Gastroesophageal sphincter (tissue), 4 donors: ENCODE data around the gene SPINDOC. TPM values are rescaled to one million over a fixed set of nuclear protein-coding genes. Genes with fewer than 3 reads are reported as not detected.

Experiments used
- ATAC-seq: fragments of 150-250 bp; one replicate; pipeline ENCODE4 v1.9.1; 2016; ENCODE audit warnings: mild to moderate bottlenecking, moderate library complexity
- H3K27ac ChIP-seq, 4 donors: fragments of 200-600 bp; sonication (generic) in 3 of 4; 1 replicate in 3 of 4; 2 replicates in 1 of 4; pipeline ENCODE4 v1.5.1; 2016 to 2019
- H3K27me3 ChIP-seq: fragments of 200-600 bp; sonication (generic); one replicate; pipeline ENCODE4 v1.5.1; 2019
- H3K36me3 ChIP-seq, 2 donors: fragments of 200-600 bp; sonication (generic); one replicate each; pipeline ENCODE4 v1.5.1; 2019; ENCODE audit warnings: control low read depth in 1 of 2
- H3K4me1 ChIP-seq, 3 donors: fragments of 200-600 bp; sonication (generic); 1 replicate in 2 of 3; 2 replicates in 1 of 3; pipeline ENCODE4 v1.5.1; 2016 to 2019; ENCODE audit warnings: control low read depth in 2 of 3
- H3K4me3 ChIP-seq, 2 donors: fragments of 200-600 bp; sonication (generic); one replicate each; pipeline ENCODE4 v1.5.1; 2019; ENCODE audit warnings: mild to moderate bottlenecking in 1 of 2, moderate library complexity in 1 of 2
- H3K9me3 ChIP-seq, 3 donors: fragments of 200-600 bp; sonication (generic); one replicate each; pipeline ENCODE4 v1.5.1; 2017 to 2019; ENCODE audit warnings: control low read depth in 2 of 3
- EP300 ChIP-seq: sonication (generic); formaldehyde crosslinking; IDR thresholded peaks from one replicate; pipeline ENCODE4 v1.6.1; 2017; ENCODE audit warnings: antibody characterized with exemption, mild to moderate bottlenecking
- POLR2A ChIP-seq, 2 donors: fragments of 450-650 bp; IDR thresholded peaks; one replicate each; pipeline ENCODE4 v1.6.1; 2017; ENCODE audit warnings: antibody characterized with exemption in 2 of 2, mild to moderate bottlenecking in 2 of 2, moderate library complexity in 1 of 2
- POLR2AphosphoS5 ChIP-seq: sonication (generic); formaldehyde crosslinking; IDR thresholded peaks from one replicate; pipeline ENCODE4 v1.6.1; 2017; ENCODE audit warnings: antibody characterized with exemption
- WGBS, 2 donors: methylation state at CpG; one replicate each; pipeline ENCODE4 v1.1.5; 2018; ENCODE audit warnings: low coverage in 1 of 2; 5-methylcytosine and 5-hydroxymethylcytosine counted together
- total RNA-seq, 4 donors: library from RNA; depleted of rRNA; stranded (reverse); fragments of >200 nt; gene quantifications; one replicate each; pipeline ENCODE4 v1.1.0, GENCODE V29; 2016
- TF ChIP-seq, protein P1 (sequence below), 4 experiments: fragments of 200-600 bp in 2 of 4; fragments of 450-650 bp in 2 of 4; sonication (generic) in 1 of 4; IDR thresholded peaks; one replicate each; pipeline ENCODE4 v1.5.1; 2017 to 2019; ENCODE audit warnings: antibody characterized with exemption in 4 of 4, mild to moderate bottlenecking in 2 of 4, moderate library complexity in 2 of 4

SPINDOC gene
- total RNA-seq, 4 donors from 2014 or later = 14.3 to 18.6 (median 15.5) TPM

DNA sequence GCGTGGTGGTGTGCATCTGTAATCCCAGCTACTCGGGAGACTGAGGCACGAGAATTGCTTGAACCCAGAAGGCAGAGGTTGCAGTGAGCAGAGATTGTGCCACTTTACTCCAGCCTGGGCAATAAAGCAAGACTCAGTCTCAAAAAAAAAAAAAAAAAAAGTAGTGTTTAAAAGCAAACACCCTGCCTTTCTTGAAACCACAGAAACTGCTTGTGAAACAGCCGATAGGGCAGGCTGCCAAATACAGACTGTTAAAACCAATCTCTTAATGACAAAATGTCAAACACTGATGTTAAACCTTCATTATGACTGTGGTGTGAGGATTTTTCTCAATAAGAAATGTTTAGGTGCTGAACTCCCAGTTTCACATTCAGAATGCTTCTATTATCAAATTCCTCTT lies 53.0 kb downstream of the SPINDOC start:
- Histone ChIP-seq H3K4me1 (peaks cover 0 to 67% (median 27%) of the 10 kb centered on the region in 3 donors), H3K4me3 (no peak overlapping the region), H3K27me3 (no peaks in the 10 kb centered on the region), H3K27ac (no peak overlapping the region), H3K9me3 (no peaks in the 10 kb centered on the region), H3K36me3 (peaks cover 0 to 19% of the 10 kb centered on the region in 2 donors)
- no peak for ATAC-seq
- TF ChIP-seq, protein P1, sequence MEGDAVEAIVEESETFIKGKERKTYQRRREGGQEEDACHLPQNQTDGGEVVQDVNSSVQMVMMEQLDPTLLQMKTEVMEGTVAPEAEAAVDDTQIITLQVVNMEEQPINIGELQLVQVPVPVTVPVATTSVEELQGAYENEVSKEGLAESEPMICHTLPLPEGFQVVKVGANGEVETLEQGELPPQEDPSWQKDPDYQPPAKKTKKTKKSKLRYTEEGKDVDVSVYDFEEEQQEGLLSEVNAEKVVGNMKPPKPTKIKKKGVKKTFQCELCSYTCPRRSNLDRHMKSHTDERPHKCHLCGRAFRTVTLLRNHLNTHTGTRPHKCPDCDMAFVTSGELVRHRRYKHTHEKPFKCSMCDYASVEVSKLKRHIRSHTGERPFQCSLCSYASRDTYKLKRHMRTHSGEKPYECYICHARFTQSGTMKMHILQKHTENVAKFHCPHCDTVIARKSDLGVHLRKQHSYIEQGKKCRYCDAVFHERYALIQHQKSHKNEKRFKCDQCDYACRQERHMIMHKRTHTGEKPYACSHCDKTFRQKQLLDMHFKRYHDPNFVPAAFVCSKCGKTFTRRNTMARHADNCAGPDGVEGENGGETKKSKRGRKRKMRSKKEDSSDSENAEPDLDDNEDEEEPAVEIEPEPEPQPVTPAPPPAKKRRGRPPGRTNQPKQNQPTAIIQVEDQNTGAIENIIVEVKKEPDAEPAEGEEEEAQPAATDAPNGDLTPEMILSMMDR (IDR thresholded peaks at IDR 0.05) = no peak
- TF ChIP-seq POLR2AphosphoS5 (no peak), POLR2A (IDR thresholded peaks at IDR 0.05) (no peak), EP300 (no peak)
- 48 to 56% methylated on average over 4 of the region's 4 CpGs for WGBS, 2 donors

DNA sequence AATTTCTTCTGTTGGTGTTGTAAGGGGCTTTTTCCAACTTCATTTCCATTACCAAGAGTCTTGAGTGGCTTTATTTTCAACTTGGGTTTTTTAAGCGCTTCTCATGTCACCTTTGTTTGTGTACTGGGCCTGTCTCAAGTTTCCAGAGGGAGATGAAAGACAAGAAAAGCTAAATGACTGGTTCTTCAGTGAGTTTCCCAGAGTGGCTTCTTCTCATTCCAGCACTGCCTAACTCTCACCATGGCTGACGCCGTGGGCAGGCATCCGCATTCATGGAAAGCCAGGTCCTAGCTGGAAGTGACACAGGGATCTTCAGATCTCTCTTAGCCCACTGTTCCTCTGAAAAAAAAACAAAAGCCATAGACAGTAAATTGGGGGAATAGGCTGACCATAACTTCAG lies 54.3 kb downstream of the SPINDOC start:
- Histone ChIP-seq H3K4me3 (no peak overlapping the region), H3K36me3 (peaks cover 0 to 12% of the 10 kb centered on the region in 2 donors), H3K27me3 (no peaks in the 10 kb centered on the region), H3K4me1 (peaks cover 0 to 80% (median 36%) of the 10 kb centered on the region in 3 donors), H3K27ac (no peak overlapping the region), H3K9me3 (no peaks in the 10 kb centered on the region)
- no peak for ATAC-seq
- WGBS, 2 donors = 83 to 100% methylated on average over 1 of the region's 4 CpGs
- TF ChIP-seq, protein P1 (IDR thresholded peaks at IDR 0.05) = no peak

DNA sequence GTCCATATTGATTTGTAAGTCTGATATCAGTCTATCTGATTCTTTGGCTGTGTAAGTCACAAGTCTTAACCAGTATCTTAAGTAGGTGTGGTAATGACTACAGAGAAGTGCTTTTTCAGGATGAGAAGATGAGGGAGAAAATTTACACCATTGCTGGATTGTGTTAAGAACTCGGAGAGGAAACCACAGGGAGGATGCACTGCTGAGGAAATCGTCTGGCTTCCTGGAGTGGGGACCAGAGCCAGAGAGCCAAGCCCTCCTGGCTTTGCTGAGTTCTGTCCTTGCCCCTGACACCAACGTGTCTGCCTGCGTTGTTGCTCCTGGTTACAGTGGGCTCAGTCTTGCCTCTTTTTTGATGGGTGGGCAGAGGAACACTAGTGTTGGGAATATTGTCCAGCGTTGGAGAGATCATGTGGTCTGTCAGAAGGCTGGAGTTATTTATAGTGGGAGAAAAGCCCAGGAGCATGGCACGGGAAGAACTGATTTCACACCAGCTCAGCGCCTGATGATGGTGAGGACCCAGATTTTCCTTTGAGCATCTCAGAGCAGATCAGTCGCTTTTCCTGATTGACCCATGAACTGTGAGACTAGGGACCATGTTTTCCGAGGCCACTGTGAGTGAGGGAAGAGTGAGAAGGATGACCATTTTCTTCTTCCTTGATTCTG lies 55.3 kb downstream of the SPINDOC start:
- 28 to 30% methylated on average over 5 to 6 of the region's 9 CpGs for WGBS, 2 donors
- Histone ChIP-seq H3K4me3 (no peak overlapping the region), H3K9me3 (no peaks in the 10 kb centered on the region), H3K4me1 (peaks cover 2 to 90% (median 46%) of the 10 kb centered on the region in 3 donors), H3K27me3 (no peaks in the 10 kb centered on the region), H3K36me3 (peaks cover 0 to 3% of the 10 kb centered on the region in 2 donors), H3K27ac (peak overlapping the region in 2 of 4 donors; percentile 0 to 25)
- no peak for ATAC-seq
- TF ChIP-seq, protein P1 (IDR thresholded peaks at IDR 0.05) = no peak
- TF ChIP-seq POLR2A (IDR thresholded peaks at IDR 0.05) (no peak), EP300 (no peak), POLR2AphosphoS5 (no peak)

DNA sequence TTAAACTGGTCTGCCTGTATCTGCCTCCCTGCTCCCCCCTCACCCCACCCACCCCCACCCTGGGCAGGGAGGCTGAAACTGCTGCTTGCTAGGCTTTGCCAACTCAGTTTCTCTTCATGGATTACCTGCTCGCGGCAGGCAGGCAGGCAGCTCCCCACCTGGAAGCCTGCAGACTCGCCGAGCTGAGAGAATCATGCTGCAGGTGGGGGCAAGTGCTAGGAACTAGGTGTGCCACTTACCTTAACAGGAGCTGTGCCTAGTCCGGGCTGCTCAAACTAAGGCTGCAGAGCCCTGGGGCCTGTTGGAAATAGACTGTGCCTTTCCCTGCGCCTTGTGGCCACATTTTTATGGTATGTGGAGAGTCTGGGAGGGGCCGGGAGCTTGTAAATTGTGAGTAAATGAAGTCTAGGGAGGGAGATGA lies 55.9 kb downstream of the SPINDOC start:
- no peak for TF ChIP-seq EP300
- TF ChIP-seq POLR2AphosphoS5 = no peak
- TF ChIP-seq, protein P1 (IDR thresholded peaks at IDR 0.05) = no peak
- TF ChIP-seq POLR2A (IDR thresholded peaks at IDR 0.05) = no peak
- no peak overlapping the region for H3K4me3 ChIP-seq
- H3K27me3 ChIP-seq = no peaks in the 10 kb centered on the region
- no peaks in the 10 kb centered on the region for H3K9me3 ChIP-seq
- H3K27ac ChIP-seq = no peak overlapping the region
- H3K4me1 ChIP-seq = peaks cover 2 to 97% (median 53%) of the 10 kb centered on the region in 3 donors
- no CpG with 5 or more reads among the region's 7 CpGs for WGBS, 2 donors
- H3K36me3 ChIP-seq = no peaks in the 10 kb centered on the region
- ATAC-seq = no peak

DNA sequence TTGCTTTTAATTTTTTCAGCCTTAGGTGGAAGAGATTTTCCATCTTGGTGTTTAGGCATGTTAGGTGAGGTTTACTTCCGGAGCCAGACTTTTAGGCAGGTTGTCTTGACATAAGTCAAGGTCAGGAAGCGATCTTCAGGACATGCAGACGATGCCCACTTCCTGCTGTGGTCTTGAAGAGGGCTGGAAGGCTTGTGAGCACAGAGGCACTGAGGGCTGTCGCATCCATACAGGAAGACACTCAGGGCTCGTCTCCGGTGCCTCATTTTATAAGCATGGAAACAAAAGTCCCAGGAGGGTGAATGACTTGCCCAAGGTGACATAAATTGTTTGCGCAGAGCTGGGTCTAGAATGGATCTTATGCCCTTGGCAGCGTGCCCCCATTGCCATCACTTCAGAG lies 56.4 kb downstream of the SPINDOC start:
- Histone ChIP-seq H3K36me3 (no peaks in the 10 kb centered on the region), H3K9me3 (no peaks in the 10 kb centered on the region), H3K4me3 (no peak overlapping the region), H3K27ac (peak overlapping the region in 2 of 4 donors; percentile 4 to 13), H3K4me1 (peaks cover 2 to 100% (median 58%) of the 10 kb centered on the region in 3 donors), H3K27me3 (no peaks in the 10 kb centered on the region)
- 40 to 100% methylated on average over 2 to 3 of the region's 8 CpGs for WGBS, 2 donors
- no peak for ATAC-seq
- TF ChIP-seq POLR2AphosphoS5 = no peak
- TF ChIP-seq POLR2A (IDR thresholded peaks at IDR 0.05) = no peak
- TF ChIP-seq, protein P1 (IDR thresholded peaks at IDR 0.05) = no peak
- no peak for TF ChIP-seq EP300
